Amygdala (tissue), 56 donors: Measurements from ENCODE around the gene ZNF41.
"Not testable (repeated sequence)": the region's sequence is repeated elsewhere in the genome, so short reads cannot be mapped to it uniquely, and the experiment has no call there.

Experiments
- DNase-seq, 56 donors: peaks; one replicate each; lab custom pipeline; 2025; lab: John Stamatoyannopoulos, UW

The ZNF41 gene

GRCh38 chrX:47482512-47483305 is at the start of gene ZNF41:
Gene ZNF41 (minus strand): TSS chrX:47483222. CDS start chrX:47467481, 15,741 bp downstream.
- peak; percentile 4 to 79 (median 52) for DNase-seq

GRCh38 chrX:47530049-47530448 is 47.0 kb upstream of the ZNF41 start:
- DNase-seq = no peak

DNA sequence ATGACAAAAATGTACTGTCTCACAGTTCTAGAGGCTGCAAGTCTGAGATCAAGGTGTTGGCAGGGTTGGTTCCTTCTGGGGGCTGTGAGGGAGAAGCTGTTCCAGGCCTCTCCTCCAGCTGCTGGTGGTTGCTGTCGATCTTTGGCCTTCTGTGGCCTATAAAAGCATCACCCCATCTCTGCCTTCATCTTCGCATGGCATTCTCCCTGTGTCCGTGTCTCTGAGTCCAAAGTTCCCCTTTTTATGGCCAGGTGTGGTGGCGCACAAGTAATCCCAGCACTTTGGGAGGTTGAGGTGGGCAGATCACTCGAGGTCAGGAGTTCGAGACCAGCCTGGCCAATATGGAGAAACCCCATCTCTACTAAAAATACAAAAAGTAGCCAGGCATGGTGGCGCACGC is 46.5 kb upstream of the ZNF41 start:
- no peak for DNase-seq

DNA sequence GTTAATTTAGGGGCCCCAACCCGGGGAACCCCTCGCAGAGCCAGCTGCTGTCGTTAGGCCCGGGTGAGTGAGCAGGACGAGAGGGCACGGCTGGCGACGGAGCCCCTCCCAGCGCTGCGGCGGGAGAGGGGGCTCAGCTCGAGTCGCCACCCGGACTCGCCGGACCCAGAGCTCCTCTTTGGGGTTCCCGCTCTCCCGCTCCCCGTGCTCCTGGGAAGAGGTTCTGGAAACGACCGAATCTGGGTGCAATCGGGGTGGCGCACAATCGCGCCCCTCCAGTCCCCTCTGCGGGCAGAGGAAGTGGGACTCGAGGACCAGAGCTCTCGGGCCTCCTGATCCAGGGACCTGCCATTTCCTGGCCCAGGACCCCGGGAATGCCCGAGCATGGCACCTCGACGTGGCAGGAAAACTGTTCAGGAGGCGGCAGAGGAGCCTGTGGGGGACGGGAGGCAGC is 40.7 kb upstream of the ZNF41 start:
- DNase-seq = peak in 1 of 56 donors; percentile 7

DNA sequence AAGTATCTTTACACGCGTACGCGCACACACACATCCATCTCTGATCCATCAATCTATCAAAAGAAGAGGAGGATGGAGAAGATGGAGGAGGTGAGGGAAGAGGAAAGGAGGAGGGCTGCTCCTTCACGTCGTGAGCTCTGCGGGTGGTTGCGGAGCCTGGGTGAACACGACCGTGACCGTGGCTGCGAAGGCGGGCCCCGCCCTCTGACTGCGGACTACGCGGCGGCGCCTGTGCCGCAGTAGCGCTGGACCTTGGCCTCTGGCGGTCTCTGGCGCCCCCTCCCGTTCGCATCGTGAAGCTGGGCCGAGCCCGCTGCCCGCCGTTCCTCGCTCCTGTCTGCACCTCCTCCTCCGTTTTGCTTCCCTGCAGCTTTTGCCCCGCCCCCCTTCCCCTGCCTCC is 40.3 kb upstream of the ZNF41 start:
- DNase-seq = peak in 55 of 56 donors; percentile 1 to 85 (median 49)

- DNase-seq = no peak
These were observed 35.1 kb upstream of the ZNF41 start for GRCh38 chrX:47518144-47518543.

- no peak for DNase-seq
These were observed 33.1 kb upstream of the ZNF41 start for GRCh38 chrX:47515941-47516665.

- DNase-seq = no peak
These were observed 31.7 kb upstream of the ZNF41 start for GRCh38 chrX:47514533-47515235.

DNA sequence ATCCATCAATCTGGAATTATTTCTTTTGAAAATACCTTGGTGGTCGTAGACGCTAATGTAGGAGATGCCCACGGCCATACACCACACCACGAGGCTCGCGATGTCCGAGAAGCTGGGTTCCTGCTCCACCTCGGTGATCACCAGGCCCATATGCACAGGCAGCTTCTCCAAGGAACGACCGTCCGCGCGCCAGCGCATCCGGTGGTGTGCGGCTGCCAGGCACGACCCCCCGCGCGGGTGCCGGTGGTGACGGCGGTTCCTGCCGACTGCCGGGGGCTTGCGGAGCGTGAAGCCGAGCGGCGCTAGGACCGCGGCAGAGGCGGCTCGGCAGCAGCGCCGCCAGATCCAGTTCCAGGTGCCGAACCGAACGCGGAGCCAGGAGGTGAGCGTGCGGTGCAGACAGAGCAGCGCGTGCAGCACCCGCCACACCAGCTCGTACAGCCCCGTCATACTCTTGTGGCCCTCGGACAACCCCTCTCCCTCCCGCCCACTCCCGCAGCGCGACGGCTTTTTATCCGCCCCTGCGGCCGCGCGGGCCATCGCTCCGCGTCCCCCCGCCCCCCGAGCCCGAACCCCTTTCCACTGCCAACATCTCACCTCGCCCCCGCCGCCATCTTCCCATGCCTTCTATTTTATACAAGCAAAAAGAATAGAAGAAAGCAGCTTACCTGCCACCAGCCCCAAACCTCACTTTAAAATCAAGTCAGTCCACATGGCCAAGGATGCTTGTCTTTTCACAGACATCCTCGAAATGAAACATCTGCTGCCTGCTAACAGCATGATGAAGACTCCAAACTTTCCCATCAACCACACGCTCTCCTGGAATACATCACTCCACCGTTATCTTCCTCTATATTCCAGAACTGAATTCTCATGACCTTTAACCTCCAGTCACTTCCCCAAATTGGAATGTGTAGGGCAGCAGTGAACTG is 30.3 kb upstream of the ZNF41 start:
- DNase-seq = peak in 5 of 56 donors; percentile 1 to 17 (median 1)

DNA sequence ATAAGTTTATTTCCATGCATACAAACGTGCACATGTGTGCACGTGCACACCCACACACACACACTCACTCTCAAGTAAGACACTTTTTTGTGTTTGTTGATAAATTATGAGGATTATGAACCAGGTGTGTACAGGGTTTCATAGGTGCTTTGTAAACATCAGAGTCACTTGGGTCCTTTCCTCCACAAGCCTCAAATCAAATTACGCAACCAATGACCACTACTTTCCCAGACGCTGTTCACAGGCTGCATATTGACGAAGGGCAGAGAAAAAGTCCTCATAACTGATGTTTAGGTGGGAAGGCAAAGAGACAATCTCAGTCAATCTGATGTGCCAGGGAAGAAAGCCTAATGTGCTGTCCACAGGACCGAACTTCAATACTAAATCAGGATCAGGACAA is 29.4 kb upstream of the ZNF41 start:
- not testable (repeated sequence) for DNase-seq

DNA sequence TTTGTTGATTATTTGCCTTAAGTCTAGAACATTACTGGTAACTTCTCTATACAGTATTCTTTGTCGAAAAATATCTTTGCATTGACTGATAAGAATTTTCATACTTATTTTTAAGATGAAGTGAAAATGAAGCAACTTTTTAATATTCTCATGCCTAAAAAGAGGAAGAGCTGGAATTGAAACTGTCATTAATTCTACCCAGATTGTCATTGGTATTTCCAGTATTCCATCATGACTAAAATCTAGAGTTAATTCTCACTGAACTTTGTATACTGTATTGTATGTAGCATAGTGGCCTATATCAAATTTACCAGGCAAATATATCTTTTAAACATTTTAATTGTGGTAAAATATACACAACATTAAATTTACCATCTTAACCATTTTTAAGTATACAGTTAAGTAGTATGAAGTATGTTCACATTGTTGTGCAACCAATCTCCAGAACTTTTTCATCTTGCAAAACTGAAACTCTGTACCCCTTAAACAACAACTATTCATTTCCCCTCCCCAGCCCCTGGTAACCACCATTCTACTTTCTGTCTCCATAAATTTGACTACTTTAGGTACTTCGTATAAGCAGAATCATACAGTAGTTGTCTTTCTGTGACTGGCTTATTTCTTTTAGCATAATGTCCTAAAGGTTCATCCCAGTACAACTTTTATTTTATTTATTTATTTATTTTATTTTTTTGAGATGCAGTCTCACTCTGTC is 24.3 kb upstream of the ZNF41 start:
- no peak for DNase-seq

- DNase-seq = peak in 1 of 56 donors; percentile 4
These were observed 20.1 kb upstream of the ZNF41 start for GRCh38 chrX:47503151-47503550.

DNA sequence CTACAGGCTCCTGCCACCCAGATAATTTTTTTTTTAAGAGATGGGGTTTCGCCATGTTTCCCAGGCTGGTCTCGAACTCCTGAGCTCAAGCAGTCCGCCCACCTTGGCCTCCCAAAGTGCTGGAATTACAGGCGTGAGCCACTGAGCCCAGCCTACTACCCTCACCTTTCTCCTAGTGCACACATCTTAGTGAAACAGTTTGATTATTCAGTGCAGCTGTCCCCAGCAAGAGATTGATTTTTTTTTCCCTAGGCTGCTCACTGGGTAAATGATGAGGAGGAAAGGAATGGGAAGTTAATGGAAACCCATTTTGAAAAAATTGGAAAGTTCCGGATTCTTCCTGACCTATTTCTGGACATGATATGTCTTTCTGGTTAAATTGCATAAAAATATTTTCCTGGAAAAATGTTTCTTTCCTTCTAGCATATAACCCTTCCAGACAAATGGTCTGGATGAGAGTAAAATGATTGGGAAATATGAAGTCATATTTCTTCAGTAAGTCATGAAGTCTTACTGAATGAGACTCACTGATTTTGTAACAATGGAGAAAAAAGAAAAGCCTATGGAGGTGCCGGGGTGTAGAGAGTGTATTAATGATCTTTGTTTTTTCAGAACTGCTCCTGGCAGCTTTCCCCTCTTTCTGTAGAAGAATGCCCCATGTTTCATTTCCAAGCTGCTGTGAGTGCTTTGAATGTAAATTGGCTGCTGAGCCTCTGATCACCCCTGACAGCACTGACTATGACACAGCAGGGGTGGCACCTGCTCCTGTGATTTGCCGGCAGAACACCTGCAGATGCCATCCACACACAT is 19.5 kb upstream of the ZNF41 start:
- DNase-seq = peak in 9 of 56 donors; percentile 0 to 16 (median 5)

DNA sequence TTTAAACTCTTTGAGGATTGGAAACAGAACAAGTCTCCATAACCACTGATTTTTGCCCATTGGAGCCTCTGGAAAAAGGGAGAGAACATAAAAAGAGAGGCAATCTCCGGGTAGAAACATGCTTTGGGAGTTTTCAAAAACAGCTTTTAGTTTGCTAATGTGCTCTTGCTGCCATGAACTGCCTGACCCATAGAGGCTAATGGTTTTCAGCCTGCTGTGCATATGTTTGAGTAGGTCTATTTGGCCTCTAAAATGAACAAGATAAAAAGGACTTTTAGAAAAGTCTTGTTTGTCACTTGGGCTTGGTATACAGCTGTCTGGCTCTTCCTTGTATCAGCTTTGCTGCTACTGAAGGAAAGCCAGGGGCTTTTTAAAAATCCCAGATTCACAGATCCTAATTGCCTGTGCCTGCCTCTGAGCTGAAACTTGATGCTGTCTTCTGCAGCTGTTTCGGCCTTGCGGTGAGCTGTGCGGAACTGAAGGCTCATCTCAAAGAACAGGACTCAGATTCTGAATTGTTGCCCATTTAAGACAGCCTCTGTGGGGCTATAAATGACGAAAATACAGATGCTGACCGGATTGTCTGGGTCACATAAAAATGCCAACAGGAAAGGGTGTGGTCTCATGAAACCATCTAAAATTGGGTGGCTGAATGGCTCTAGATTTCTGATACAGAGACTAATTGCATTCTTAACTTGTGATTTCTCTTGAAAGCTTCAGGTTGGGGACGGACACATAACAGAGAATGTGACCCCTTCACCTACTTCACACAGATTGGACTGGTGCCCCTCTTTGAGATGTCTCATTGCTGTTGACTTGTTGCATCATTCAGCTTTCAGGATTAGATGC is 18.4 kb upstream of the ZNF41 start:
- DNase-seq = peak in 1 of 56 donors; percentile 0

DNA sequence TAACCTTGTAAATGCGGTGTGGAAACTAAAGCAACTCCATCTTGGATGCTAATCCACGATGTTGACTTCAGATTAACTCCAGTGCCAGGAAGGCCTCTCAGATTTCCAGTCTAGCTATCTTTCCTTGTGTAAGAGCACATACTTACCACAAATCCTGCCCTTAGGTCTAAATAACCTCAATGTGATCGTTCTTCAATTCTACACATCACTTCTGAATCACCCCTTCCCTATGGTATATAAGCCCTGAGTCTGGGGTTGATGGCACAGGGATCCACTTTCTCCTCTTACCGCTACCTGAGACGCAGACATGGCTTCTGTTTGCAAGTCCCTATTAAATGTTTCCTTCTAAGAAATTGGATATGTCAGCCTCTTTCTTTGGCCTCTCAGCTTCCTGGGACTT is 17.5 kb upstream of the ZNF41 start:
- DNase-seq = no peak

DNA sequence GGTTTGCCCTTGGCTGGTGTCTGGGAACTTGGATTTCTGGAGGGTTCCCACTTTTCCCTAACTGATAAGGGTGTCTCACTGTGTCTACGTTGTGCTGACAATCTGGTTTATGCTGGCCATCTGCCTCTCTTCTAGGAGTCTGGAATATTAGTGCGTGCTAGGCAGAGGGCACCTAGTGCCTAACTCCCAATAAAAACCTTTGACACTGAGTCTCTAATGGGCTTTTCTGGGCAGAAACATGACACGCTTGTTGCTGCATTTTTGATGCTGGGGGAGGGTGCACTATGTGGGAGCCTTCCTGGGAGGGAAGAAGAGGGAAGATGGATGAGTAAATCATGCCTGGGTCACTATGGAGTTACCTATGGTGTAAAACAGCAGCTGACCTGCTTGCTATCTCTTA is 16.3 kb upstream of the ZNF41 start:
- no peak for DNase-seq

DNA sequence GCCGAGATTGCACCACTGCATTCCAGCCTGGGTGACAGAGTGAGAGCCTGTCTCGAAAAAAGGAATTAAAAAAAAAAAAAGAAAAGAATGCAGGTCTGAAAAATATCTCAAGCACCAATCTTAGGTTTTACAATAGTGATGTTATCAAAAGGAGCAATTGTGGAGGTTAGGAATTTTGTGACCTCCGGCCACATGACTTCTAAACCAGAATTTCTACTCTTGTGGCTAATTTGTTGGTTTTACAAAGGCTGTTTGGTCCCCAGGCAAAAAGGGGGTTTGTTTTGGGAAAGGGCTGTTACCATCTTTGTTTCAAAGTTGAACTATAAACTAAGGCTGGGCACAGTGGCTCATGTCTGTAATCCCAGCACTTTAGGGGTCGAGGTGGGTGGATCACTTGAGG is 15.4 kb upstream of the ZNF41 start:
- no peak for DNase-seq
